HG03139 (cell line): ENCODE results near the gene MPDU1.

Experiments
- ATAC-seq: cut with Tn5 transposase; IDR thresholded peaks from one replicate; pipeline ENCODE4 v1.9.1; 2021; ENCODE audit not compliant: unreplicated experiment

Gene MPDU1

DNA sequence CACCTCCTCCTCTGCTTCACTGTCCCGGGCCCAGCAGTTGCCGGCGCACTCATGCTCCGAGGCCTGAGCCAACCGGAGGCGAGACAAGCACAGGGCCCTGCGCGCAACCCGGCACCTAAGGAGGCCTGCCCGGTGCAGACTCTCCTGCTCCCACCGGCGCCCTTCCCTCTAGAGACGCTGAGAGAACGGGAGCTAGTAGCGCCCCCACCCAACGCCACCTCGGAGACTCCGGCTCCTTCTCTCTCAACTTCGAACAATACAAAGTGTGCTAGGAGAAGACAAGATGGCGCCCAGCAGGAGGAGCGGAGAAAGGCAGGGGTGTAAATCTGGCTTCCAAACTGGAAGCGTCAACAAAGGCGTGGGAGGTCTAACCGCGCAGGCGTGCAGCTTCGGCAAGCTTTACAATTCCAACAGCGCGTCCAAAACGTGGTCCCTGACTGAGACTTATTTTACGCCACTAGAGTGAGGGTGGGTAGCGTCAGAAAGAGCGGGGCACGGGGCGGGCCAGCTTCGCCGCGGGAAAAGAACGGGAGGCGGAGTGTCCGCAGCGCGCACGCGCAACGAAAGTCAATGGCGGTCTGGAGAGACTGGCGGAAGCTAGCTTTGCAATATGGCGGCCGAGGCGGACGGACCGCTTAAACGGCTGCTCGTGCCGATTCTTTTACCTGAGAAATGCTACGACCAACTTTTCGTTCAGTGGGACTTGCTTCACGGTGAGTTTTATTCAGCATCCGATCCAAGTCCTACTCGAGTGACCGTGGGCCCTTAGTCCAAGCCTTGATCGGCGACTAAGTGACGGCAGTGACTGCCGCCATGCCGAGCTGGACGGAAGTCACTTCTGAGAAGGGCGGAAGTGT, at the start of gene MPDU1:
Gene MPDU1, plus strand, starts transcription at position 600 of the 857 bp plus-strand sequence. Its CDS starts 11 bp downstream, at position 611.
- ATAC-seq, result peak; percentile 51

DNA sequence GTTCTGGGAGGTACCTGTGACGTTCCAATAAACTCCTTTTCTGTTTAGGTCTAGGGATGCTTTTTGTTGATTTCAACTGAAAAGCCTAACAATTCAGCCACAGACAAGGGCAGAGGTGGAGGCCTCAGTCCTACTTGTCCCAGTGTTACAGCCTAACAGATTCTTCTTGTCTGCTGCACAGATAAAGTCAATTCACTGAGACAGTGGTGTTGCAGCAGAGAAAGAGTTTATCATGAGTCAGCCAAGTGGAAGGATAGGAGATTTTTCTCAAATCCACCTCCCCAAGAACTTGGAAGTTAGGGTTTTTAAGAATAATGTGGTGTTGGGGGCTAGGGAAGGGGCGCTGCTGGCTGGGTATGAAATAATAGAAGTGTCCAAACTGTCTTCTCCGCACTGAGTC, 45.6 kb upstream of the MPDU1 start:
- no peak for ATAC-seq

DNA sequence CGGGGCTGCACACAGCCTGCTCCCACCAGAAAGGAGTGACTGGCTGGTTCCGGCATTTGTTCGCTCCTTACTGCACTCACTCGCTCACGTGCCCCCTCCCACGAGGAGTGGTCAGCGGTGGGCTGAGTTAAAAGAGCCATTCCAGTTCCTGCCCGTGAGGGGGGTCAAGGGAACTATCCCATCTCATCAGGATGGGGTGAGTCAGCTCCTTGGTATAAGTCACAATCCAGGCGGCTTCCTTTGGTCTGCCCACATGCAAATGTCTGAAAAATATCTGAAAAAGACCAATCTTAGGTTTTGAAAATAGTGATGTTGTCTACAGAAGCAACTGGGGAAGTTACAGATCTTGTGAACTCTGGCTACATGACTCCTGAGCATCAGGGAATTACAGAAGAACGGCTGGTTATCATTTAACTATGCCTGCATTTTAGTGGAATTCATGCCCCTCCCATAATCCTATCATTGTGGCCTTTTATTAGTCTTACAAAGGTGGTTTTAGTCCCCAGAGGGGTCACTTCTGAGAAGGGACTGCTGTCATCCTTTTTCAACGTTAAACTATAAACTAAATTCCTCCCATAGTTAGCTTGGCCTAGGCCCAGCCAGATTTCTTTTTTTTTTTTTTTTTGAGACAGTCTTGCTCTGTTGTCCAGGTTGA, 44.6 kb upstream of the MPDU1 start:
- ATAC-seq, result no peak

DNA sequence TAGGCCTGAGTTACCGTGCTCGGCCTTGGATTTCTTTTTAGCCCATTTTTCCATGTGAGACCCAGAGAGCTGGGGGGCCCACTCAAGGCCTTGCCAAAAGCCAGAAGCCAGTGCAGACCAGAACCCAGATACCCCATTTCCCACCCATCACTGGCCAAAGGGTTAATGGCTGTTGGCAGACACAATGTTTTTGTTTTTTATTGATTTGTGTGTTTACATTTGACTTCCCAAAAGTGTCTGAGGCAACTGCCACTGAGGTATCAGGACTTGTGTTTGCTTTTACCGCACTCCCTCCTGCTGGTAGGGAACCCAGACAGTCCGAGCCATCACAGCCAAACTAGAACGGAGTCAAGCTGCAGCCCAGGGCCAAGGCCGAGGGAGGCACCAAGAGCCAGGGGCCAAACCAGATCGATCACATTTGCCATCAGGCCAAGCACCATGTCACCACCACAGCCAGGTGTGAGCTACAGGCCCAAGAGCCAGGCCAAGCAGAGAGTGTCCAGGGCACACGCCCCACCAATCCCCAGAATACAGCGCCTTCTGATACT, 42.5 kb upstream of the MPDU1 start:
- ATAC-seq, result no peak

DNA sequence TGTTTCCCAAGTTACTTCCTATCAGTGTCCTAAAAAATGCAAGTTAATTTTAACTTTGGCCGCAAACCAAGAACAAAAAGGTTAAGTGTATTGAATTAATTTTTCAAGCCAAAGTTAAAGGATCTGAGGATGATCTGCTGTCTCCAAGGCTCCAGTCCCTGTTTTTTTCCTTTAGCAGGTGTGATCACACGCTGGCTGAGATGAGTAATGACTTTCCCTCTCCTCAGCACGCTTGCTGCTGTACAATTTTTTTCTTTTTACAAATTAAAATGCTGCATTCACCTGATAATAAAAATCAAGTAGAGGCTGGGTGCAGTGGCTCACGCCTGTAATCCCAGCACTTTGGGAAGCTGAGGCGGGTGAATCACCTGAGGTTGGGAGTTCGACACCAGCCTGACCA, 38.7 kb upstream of the MPDU1 start:
- ATAC-seq, result no peak

DNA sequence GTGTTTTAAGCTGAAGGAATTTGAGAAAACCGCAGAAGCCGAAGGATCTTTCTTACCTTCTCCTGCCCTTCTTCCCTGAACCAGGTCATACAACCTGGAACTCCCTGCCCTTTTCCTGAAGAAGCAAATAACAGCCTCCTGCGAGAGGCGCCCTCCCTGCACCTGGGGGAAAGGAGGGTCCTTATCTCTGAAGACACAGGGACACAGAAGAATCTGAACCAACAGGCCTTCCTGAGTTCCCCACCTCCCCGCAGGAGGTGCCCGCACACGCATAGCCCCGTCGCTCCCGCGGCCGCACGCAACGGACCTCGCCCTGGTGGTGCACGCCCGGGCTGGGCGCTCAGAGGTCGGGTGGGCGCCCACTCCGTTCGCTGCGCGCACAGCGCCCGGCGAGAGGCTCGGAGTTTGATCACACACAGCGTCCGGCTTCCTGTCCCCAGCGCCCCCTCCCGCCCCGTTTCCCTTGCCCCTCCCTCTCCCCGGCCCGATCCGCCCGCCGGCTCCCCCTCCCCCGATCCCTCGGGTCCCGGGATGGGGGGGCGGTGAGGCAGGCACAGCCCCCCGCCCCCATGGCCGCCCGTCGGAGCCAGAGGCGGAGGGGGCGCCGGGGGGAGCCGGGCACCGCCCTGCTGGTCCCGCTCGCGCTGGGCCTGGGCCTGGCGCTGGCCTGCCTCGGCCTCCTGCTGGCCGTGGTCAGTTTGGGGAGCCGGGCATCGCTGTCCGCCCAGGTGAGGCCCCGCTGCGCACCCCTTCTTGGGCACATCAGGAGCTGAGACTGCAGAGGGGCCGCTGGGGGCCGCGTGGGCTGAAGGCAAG, 34.9 kb upstream of the MPDU1 start, which contains the start of gene TNFSF12:
Gene TNFSF12, plus strand, starts transcription at position 474 of the 816 bp plus-strand sequence. Its CDS starts 96 bp downstream, at position 570.
- no peak for ATAC-seq

DNA sequence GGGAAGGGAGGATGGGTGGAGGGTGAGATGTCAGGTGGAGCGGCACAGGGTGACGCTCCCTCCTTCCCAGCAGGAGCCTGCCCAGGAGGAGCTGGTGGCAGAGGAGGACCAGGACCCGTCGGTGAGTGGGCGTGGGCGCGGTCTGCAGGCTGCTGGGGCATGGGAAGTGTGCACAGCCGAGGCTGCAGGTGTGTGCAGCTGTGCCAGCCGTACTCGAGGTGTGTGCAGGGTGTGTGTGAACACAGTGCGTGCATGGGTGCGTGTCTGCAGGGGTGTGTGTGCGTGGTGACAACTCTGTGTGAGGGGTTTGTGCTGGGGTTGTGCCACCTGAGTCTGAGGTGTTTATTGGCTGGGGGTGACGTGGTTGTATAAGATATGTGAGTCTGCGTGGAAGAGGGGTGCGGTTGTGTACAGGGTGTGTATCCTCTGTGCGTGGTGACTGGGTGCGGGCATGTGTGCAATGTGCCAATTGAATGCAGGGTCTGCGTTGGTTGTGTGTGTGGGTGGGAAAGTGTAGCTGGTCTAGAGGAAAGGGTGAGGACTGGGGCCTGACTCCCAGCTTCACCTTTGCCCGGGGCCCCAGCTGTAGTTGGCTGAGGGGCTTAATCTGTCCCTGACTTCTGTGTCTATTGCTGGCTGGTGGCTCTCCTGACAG, 34.1 kb upstream of the MPDU1 start:
- ATAC-seq, result no peak

DNA sequence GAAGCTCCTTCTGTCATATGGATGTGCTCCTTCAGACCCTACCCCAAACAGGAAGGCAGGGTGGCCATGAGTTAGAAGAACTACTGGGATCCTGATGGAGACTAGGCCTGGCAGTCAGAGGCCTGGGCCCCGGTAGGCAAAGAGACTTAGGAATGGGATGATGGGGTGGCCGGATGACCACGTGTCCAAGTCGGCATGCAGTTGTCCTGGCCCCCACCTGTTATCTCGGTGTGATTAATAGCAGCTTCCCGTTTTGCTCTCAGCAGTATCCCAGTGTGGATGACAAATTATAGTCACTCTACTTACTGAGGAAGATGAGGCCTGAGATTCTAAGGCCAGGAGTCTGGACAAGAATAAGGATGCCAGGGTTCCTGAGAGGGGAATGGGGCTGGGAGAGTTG, 33.3 kb upstream of the MPDU1 start:
- no peak for ATAC-seq

DNA sequence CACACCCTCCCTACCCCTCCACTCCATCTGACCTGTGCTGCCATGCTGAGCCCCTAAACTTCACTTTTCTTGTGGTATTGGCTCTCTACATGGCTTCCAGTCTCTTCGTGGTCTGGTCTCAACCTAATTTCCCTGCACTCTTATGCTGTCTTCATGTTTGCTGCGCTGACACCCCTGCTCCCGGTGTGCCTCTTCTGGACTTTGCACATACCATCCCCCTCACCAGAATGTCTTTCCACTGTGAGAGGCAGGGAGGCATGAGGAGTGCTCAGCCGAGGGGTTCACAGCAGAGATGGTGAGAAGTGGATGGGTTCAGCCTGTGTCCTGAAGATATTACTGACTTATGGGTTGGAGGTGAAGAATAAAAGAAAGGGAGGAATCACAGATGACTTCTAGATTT, 32.3 kb upstream of the MPDU1 start:
- ATAC-seq, result no peak

DNA sequence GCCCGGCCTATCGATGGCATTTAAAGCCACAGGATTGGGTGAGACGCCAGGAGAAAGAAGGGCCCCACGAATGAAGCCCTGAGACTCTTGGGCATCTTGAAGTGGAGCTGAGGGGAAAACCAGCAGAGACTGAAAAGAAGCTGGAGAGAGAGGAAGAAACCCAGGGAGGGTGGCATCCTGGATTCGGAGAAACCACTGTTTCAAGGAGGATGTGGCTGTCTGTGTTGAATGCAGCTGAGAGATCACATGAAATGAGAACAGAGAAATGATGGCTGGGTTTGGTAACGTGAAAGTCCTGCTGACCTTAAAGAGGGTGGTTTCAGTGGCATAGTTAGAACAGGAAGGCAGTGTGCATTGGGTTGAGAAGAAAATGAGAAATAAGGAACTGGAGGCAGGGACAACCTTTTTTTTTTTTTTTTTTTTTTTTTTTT, 31.0 kb upstream of the MPDU1 start:
- ATAC-seq, result peak; percentile 58

DNA sequence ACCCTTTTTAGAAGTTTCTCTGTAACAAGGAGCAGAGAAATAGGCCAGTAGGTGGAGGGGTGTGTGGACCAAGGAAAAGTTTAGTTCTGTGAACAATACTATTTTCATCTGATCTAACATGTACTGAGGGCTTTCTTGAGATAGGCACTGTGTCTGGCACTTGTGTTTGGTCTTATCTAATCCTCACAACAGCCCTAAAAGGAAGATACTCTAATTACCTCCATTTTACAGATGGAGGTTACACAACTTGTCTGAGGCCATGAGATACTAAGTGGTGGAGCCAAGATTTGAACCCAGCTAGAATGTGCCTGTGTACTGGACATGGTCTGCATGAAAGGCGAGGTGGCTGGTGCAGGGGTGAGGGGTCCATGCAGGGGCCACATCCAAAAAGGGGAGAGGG, 30.3 kb upstream of the MPDU1 start:
- no peak for ATAC-seq

DNA sequence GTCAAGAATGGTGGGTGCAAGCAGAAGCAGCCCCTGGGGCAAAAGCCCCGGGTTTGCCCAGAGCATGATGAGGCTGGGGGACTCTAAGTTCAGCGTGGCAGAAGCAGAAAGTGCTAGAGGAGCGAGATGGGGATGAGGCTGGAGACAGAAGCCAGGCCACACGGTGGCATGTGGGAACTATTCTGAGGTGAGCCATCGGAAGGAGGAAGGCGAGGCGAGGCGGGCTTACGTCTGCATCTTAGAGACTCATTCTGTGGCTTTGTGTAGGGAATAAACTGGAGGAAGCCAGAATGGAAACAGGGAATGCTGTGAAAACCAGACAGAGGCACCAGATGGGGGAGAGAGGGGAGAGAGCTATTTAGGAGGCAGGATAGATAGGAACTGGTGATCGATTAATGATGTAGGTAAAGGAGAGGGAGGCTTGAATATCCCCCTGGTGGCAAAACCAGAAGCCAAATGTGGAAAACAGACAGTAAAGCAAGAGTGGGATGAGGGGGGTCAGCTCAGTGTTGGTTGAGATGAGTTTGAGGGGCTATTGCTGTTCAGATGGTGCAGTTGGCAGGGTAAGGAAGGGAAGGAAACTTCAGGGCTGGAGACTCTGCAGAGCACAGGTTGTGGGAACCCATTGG, 28.2 kb upstream of the MPDU1 start:
- ATAC-seq, result no peak

DNA sequence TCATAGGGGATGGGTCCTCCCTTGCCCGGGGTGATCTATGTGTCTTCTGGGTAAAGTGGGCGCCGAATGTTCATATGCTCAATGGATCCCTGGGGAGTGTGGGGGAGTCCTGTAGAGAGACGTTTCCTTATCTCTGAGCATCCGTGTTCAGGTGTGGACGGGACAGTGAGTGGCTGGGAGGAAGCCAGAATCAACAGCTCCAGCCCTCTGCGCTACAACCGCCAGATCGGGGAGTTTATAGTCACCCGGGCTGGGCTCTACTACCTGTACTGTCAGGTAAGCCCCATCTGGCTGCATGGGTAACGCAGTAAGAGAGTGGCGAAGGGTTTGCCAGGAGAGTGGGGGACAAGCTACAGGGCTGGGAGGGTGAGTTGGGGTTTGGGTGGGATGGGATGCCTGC, 27.0 kb upstream of the MPDU1 start:
- no peak for ATAC-seq

DNA sequence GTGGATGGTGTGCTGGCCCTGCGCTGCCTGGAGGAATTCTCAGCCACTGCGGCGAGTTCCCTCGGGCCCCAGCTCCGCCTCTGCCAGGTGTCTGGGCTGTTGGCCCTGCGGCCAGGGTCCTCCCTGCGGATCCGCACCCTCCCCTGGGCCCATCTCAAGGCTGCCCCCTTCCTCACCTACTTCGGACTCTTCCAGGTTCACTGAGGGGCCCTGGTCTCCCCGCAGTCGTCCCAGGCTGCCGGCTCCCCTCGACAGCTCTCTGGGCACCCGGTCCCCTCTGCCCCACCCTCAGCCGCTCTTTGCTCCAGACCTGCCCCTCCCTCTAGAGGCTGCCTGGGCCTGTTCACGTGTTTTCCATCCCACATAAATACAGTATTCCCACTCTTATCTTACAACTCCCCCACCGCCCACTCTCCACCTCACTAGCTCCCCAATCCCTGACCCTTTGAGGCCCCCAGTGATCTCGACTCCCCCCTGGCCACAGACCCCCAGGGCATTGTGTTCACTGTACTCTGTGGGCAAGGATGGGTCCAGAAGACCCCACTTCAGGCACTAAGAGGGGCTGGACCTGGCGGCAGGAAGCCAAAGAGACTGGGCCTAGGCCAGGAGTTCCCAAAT, 26.4 kb upstream of the MPDU1 start:
- no peak for ATAC-seq

DNA sequence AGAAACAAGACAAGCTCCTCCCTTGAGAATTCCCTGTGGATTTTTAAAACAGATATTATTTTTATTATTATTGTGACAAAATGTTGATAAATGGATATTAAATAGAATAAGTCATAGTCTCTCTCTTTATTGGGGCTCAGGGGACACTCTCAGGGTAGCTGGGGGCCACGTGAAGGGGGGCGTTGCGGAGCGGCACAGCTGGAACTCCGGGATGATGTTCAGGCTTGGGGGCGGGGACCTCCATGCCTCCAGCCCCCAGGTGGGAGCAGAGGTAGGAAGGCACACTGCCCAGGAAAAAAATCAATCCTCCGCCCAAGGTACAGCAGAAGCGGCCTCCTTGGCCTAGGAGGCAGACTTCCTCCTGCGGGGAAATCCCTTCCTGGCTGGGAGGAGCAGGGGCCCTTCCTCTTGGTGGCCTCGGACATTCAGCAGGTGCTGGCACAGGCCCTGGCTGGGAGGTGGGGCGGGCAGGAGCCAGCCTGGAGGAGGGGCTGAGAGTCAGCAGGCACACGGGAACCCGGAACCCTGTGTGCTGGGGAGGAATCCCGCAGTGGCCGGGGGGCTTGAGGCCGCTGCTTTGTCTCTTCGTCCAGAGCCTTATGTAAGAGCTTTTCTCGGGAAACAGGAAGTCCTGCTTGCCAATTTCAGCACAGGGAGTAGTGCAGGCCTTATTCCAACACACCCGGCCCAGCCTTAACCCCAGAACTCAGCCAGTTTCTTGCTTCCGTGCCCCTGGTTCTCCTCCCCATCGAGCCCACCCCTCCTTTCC, 25.7 kb upstream of the MPDU1 start:
- no peak for ATAC-seq

DNA sequence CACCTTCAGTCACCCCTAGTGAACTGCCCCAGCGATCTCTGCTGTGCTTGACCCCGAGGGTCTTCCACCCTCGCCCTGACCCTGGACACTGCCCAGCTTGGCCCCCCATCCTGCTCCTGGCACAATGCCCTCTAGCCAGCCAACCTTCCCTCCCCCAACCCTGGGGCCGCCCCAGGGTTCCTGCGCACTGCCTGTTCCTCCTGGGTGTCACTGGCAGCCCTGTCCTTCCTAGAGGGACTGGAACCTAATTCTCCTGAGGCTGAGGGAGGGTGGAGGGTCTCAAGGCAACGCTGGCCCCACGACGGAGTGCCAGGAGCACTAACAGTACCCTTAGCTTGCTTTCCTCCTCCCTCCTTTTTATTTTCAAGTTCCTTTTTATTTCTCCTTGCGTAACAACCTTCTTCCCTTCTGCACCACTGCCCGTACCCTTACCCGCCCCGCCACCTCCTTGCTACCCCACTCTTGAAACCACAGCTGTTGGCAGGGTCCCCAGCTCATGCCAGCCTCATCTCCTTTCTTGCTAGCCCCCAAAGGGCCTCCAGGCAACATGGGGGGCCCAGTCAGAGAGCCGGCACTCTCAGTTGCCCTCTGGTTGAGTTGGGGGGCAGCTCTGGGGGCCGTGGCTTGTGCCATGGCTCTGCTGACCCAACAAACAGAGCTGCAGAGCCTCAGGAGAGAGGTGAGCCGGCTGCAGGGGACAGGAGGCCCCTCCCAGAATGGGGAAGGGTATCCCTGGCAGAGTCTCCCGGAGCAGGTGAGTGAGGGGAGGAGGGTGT, 24.9 kb upstream of the MPDU1 start, which contains the start of gene TNFSF13:
Gene TNFSF13, plus strand, starts transcription at position 207 of the 776 bp plus-strand sequence. Its CDS starts 290 bp downstream, at position 497.
- no peak for ATAC-seq

DNA sequence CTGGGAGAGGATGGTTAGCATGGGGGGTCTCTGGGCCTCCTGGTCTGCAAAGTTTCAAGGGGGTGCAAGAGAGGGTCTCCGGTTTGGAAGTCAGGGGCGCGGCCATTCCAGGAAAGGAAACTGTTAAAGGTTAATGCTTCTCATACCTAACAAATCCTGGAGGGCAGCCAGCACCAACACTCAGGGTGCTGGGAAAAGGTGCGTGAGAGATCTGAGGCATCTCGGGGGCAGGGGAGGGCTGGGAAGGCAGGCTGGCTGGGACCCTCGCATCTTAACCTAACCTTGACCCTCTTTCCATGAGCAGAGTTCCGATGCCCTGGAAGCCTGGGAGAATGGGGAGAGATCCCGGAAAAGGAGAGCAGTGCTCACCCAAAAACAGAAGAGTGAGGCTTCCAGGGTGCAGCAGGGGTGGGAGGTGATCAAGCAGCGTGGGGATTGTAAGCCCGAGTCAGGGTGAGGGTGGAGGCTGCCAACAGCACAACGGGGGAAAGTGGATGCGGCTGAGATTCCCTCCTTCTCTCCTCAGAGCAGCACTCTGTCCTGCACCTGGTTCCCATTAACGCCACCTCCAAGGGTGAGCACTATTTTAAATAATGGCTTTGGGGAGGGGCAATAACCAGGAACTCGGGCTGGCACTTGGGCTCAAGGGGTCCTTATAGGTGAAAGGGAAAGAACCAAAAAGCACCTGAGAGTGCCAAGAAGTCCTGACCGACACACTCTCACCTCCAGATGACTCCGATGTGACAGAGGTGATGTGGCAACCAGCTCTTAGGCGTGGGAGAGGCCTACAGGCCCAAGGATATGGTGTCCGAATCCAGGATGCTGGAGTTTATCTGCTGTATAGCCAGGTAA, 24.1 kb upstream of the MPDU1 start:
- no peak for ATAC-seq
